GM12892 (cell line): ENCODE measurements around the gene RASSF3.

Experiments used
- POLR2A ChIP-seq: IDR thresholded peaks from 2 replicates; pipeline ENCODE4 v1.6.1; 2011; ENCODE audit warnings: low read depth, low read length, control low read depth
- POLR2AphosphoS5 ChIP-seq: IDR thresholded peaks from 2 replicates; pipeline ENCODE4 v1.6.1; 2011; ENCODE audit warnings: low read depth, low read length, control low read depth

DNA sequence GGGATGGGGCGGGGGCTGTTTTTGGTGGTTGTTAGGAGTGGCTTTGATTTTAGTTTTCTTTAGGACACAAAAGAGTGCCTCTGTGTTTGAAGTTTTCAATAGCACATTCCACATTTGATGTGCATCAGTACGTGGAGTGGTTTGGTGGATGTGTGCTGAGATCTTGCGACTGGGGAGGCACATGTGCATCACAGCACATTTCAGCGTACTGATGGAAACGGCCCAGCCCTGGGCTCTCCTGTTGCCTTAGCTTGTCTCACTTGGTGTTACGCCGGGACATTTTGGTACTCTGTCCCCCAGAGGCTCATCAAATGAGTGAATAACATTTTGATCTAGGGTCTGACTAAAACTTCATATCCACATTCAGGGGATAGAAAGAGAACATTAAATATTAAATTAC lies 78.4 kb downstream of the RASSF3 start:
- TF ChIP-seq POLR2A (no peak), POLR2AphosphoS5 (no peak)
